NCI-H1417 treated with DMSO at 0.1 percent for 48 hours (cell line): Measurements from ENCODE around the gene OR5B3.
"Not testable (repeated sequence)": the region's sequence is repeated elsewhere in the genome, so short reads cannot be mapped to it uniquely, and the experiment has no call there.

Source experiments
- DNase-seq: peaks from one replicate; lab custom pipeline; 2025; lab: John Stamatoyannopoulos, UW

The OR5B3 gene

GRCh38 chr11:58406774-58407173 lies at the start of gene OR5B3:
TSS of gene OR5B3 (minus strand) at chr11:58406874. CDS start at chr11:58403409, 3,465 bp downstream.
- no peak for DNase-seq

GRCh38 chr11:58451585-58451984 lies 44.9 kb upstream of the OR5B3 start:
- no peak for DNase-seq

- no peak for DNase-seq
These were observed 39.6 kb upstream of the OR5B3 start for GRCh38 chr11:58446294-58446693.

- DNase-seq = no peak
These were observed 37.6 kb upstream of the OR5B3 start for GRCh38 chr11:58444300-58444699.

GRCh38 chr11:58442136-58442535 lies 35.5 kb upstream of the OR5B3 start, which contains the start of gene OR5B12:
TSS of gene OR5B12 (minus strand) at chr11:58442236. CDS start at chr11:58440151, 2,085 bp downstream.
- DNase-seq = no peak

GRCh38 chr11:58438486-58438885 lies 31.8 kb upstream of the OR5B3 start:
- DNase-seq = no peak

- DNase-seq = no peak
These were observed 27.5 kb upstream of the OR5B3 start for GRCh38 chr11:58434217-58434616.

- DNase-seq = no peak
These were observed 27.0 kb upstream of the OR5B3 start for GRCh38 chr11:58433638-58434203.

GRCh38 chr11:58429273-58429672 lies 22.6 kb upstream of the OR5B3 start:
- DNase-seq = no peak

GRCh38 chr11:58428021-58428420 lies 21.3 kb upstream of the OR5B3 start, which contains the start of gene OR5B2:
TSS of gene OR5B2 (minus strand) at chr11:58428121. CDS start at chr11:58423261, 4,860 bp downstream.
- no peak for DNase-seq

- DNase-seq = not testable (repeated sequence)
These were observed 7.1 kb downstream of the OR5B3 start for GRCh38 chr11:58399622-58400021.

GRCh38 chr11:58395581-58395980 lies 11.1 kb downstream of the OR5B3 start:
- DNase-seq = no peak

- no peak for DNase-seq
These were observed 12.5 kb downstream of the OR5B3 start for GRCh38 chr11:58394195-58394594.

- no peak for DNase-seq
These were observed 13.9 kb downstream of the OR5B3 start for GRCh38 chr11:58392746-58393145.

GRCh38 chr11:58391879-58392278 lies 14.8 kb downstream of the OR5B3 start:
- DNase-seq = no peak

GRCh38 chr11:58390551-58391063 lies 16.1 kb downstream of the OR5B3 start:
- no peak for DNase-seq

GRCh38 chr11:58358969-58359368 lies 47.7 kb downstream of the OR5B3 start, which contains the start of gene OR5B17:
TSS of gene OR5B17 (minus strand) at chr11:58359069. CDS start at chr11:58359069, 0 bp downstream.
- DNase-seq = no peak

- no peak for DNase-seq
These were observed 51.9 kb downstream of the OR5B3 start for GRCh38 chr11:58354727-58355126.
